Ascending aorta (tissue), 2 donors: Measurements from ENCODE around the gene GOLGA6L2. TPM values are rescaled to one million over a fixed set of nuclear protein-coding genes. Genes with fewer than 3 reads are reported as not detected.

Experiments used
- DNase-seq, 2 donors: peaks; one replicate each; pipeline ENCODE4 v3.0.0-alpha.2; 2019; ENCODE audit warnings: low spot score in 2 of 2
- H3K27ac ChIP-seq, 2 donors: fragments of 200-600 bp; sonication (generic); one replicate each; pipeline ENCODE4 v1.5.1; 2016 to 2017; ENCODE audit warnings: mild to moderate bottlenecking in 1 of 2
- H3K27me3 ChIP-seq: fragments of 200-600 bp; sonication (generic); one replicate; pipeline ENCODE4 v1.5.1; 2017
- H3K36me3 ChIP-seq, 2 donors: fragments of 200-600 bp; sonication (generic); one replicate each; pipeline ENCODE4 v1.5.1; 2016
- H3K4me1 ChIP-seq, 2 donors: fragments of 200-600 bp; sonication (generic); one replicate each; pipeline ENCODE4 v1.5.1; 2016 to 2017; ENCODE audit warnings: mild to moderate bottlenecking in 1 of 2
- H3K4me3 ChIP-seq, 2 donors: fragments of 200-600 bp; sonication (generic); one replicate each; pipeline ENCODE4 v1.5.1; 2016 to 2017; ENCODE audit warnings: mild to moderate bottlenecking in 1 of 2
- H3K9me3 ChIP-seq, 2 donors: fragments of 200-600 bp; sonication (generic); one replicate each; pipeline ENCODE4 v1.5.1; 2016
- intact Hi-C: fragments of 100-400 bp; cut with DNase I; formaldehyde crosslinking; loops from one replicate; pipeline ENCODE4 v1.15.1; 2023
- total RNA-seq: library from RNA; depleted of rRNA; stranded (reverse); fragments of >200 nt; gene quantifications from one replicate; pipeline ENCODE4 v1.1.0, GENCODE V29; 2016
- TF ChIP-seq, protein P1 (sequence below), 3 experiments: fragments of 200-600 bp in 2 of 3; fragments of 450-650 bp in 1 of 3; sonication (generic) in 2 of 3; IDR thresholded peaks; one replicate each; pipeline ENCODE4 v1.5.1; 2016 to 2019; ENCODE audit warnings: antibody characterized with exemption in 3 of 3, mild to moderate bottlenecking in 1 of 3, moderate library complexity in 1 of 3

GOLGA6L2 gene
- total RNA-seq, 1 donor from 2014 or later: not detected

DNA sequence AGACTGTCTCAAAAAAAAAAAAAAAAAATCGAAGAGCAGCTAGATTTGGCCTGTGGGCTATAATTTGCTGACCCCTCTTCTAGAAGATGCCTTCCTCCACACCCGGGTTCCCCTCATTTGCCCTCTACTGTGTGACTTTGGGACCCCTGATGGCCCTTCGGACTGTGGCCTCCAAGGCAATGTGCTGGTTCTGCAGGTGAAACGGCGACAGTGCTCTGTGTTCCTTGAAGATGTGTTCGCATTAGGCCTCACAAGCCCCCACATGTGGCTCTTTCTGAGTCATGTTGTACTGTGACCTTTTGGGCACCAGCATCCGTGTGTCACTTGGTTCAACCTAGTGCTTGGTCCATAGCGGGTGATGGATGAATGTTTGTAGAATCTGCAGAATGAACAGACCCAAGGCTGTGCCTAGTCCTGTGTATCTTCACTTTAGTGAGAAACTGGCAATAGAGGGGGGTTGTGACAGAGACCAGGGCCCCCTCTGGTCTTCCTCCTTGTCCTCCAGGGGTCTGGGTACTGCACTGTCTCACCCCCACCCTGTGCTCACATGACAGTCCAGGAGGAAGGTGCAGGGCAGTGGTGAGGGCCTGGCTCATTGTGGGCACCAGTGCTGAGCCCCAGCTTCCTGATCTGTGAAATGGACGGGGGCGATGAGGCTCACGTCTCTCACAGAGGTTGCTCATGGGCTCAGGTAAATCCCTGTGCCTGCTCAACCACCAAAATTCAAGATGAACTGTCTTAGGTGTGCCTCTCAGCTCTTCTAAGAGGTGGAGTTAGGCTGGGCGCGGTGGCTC, 22.7 kb downstream of the GOLGA6L2 start:
- TF ChIP-seq, protein P1, sequence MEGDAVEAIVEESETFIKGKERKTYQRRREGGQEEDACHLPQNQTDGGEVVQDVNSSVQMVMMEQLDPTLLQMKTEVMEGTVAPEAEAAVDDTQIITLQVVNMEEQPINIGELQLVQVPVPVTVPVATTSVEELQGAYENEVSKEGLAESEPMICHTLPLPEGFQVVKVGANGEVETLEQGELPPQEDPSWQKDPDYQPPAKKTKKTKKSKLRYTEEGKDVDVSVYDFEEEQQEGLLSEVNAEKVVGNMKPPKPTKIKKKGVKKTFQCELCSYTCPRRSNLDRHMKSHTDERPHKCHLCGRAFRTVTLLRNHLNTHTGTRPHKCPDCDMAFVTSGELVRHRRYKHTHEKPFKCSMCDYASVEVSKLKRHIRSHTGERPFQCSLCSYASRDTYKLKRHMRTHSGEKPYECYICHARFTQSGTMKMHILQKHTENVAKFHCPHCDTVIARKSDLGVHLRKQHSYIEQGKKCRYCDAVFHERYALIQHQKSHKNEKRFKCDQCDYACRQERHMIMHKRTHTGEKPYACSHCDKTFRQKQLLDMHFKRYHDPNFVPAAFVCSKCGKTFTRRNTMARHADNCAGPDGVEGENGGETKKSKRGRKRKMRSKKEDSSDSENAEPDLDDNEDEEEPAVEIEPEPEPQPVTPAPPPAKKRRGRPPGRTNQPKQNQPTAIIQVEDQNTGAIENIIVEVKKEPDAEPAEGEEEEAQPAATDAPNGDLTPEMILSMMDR (IDR thresholded peaks at IDR 0.05): no peak
- H3K27ac ChIP-seq: no peak overlapping the region
- H3K4me1 ChIP-seq: peaks cover 6 to 14% of the 10 kb centered on the region in 2 donors
- H3K27me3 ChIP-seq: no peaks in the 10 kb centered on the region
- H3K36me3 ChIP-seq: no peaks in the 10 kb centered on the region
- H3K4me3 ChIP-seq: no peak overlapping the region
- intact Hi-C loops: loop anchor here (5.0 kb wide), 2 partner anchors 38 to 52 kb away; no protein-coding TSS in a partner anchor
- peak in 1 of 2 donors; percentile 48 for DNase-seq
- no peaks in the 10 kb centered on the region for H3K9me3 ChIP-seq

DNA sequence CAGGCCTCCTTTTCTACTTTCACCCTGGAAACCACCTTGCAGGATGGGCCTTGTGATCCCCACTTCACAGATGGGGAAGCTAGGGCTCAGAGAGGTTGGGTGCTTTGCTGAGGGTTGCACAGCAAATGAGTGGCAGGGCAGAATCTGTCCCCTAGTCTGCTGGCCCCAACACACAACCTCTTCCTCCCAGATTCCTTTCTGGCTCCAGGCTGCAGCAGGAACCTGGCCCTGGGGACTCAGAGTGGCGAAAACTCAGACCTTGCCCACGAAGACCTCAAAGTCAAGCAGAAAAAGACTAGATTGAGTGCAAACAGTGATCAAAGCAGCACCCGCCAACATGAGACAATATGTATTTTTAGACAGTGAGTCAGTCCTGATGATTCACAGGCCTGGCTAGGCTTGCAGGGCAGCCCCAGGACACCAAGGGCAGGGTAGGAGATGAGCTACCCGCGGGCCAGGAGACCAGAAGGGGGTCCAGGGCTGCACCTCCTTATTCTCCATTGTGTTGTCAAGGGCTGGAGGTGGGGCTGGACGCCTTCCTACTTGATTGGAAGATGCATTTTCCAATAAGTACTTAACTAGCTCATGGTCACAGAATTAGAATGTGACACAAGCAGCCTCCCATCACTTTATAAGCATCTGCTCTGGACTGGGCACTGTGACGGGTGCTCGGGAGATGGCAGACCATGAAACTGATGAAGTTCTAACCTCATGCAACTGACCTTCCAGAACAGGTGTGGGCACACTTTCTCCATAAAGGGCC, 23.9 kb downstream of the GOLGA6L2 start:
- peak overlapping the region; percentile 71 to 86 for H3K27ac ChIP-seq
- peak in 1 of 2 donors; percentile 64 for DNase-seq
- TF ChIP-seq, protein P1 (IDR thresholded peaks at IDR 0.05): no peak
- no peaks in the 10 kb centered on the region for H3K36me3 ChIP-seq
- intact Hi-C loops: loop anchor here (5.0 kb wide), 2 partner anchors 39 to 51 kb away; no protein-coding TSS in a partner anchor
- no peaks in the 10 kb centered on the region for H3K9me3 ChIP-seq
- H3K4me1 ChIP-seq: peaks cover 6 to 14% of the 10 kb centered on the region in 2 donors
- H3K27me3 ChIP-seq: no peaks in the 10 kb centered on the region
- H3K4me3 ChIP-seq: no peak overlapping the region

DNA sequence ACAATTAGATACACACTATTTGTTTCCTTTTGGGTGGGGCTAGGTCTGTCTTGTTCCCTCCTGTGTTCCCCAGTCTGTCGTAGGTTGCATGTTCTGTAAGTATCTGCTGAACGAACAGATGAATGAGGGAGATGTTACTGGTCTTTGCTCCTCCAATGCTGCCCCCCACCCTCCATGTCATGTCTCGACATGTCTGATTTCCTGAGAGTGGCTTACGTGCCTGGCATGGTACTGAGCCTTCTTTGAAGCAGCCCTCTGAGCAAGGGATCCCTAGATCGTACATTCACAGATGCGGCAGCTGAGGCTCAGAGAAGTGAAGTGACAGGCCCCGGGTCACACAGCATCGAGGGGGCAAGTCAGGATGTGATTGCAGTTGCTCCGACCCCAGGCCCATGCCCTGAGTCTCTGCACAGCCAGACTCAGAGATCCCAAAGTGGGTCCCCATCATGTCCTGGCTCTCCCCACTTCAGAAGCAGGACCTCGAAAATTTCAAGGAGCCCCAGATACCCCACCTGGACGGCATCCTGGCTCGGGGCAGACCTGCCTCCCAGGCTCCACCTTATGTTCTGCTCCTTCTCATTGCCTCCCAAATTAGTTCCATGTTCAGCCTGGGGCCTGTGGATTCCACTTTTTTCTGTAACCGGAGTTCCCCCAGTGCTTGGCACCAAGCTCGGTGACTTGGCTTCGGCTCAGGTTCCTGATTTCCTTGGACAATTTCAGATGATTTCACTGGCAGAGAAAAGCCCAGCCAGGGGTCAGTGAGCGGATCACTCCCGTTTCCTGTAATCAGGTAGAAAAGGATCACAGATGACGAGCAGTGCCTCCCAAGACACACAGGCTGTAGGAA, 24.7 kb downstream of the GOLGA6L2 start:
- no peaks in the 10 kb centered on the region for H3K36me3 ChIP-seq
- TF ChIP-seq, protein P1 (IDR thresholded peaks at IDR 0.05): no peak
- H3K27ac ChIP-seq: peak overlapping the region; percentile 71 to 86
- H3K4me1 ChIP-seq: peaks cover 6 to 14% of the 10 kb centered on the region in 2 donors
- H3K4me3 ChIP-seq: no peak overlapping the region
- peak in 1 of 2 donors; percentile 81 for DNase-seq
- H3K27me3 ChIP-seq: no peaks in the 10 kb centered on the region
- intact Hi-C loops: loop anchor here (5.0 kb wide), 2 partner anchors 40 to 50 kb away; no protein-coding TSS in a partner anchor
- no peaks in the 10 kb centered on the region for H3K9me3 ChIP-seq

DNA sequence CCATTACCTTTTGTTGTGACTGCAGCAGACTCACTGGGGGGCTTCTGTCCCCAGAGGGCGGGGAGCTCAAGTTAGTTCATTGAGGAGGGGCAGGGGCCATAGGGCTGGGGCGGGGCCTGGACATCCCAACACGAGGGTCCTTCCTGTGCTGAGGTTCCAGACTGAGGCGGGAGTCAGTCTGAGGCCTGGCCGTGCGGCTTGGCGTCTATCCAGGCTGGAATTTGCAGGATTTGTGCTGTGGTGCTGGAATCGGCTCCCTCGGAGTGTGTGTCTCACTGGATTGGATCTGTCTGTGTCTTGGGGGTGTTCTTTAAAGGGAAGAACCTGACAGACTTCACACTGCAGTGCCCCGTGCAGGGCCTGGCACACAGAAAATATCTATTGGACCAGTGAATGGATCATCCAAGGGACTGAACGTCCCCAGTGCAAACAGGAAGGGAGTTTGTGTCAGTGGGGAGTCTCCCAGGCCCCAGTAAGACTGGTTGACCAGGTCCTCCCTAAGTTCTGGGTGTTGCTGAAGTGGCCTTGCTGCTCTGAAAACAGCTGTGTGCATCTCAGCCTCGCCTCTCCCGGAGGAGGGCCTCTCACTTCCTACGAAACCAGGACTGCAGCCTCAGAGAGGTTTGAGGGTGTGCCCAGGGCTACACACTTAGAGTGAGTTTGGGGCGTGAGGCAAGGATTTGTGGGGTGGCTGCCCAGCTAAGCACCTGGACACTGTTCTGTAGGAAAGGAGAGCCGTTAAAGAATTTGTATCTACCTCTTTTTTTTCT, 26.1 kb downstream of the GOLGA6L2 start:
- TF ChIP-seq, protein P1 (IDR thresholded peaks at IDR 0.05): no peak
- no peaks in the 10 kb centered on the region for H3K27me3 ChIP-seq
- intact Hi-C loops: loop anchor here (5.0 kb wide), 2 partner anchors 41 to 49 kb away; no protein-coding TSS in a partner anchor
- H3K36me3 ChIP-seq: no peaks in the 10 kb centered on the region
- peaks cover 6 to 14% of the 10 kb centered on the region in 2 donors for H3K4me1 ChIP-seq
- no peak overlapping the region for H3K4me3 ChIP-seq
- peak overlapping the region; percentile 37 to 59 for H3K27ac ChIP-seq
- H3K9me3 ChIP-seq: no peaks in the 10 kb centered on the region
- peak in 1 of 2 donors; percentile 63 for DNase-seq
